Chondrocyte (in vitro differentiated cells): ENCODE measurements around the gene RAB31. TPM values are rescaled to one million over a fixed set of nuclear protein-coding genes. Genes with fewer than 3 reads are reported as not detected.

Source experiments
- DNase-seq: peaks from one replicate; pipeline ENCODE4 v3.0.0; 2021; ENCODE audit warnings: mixed read lengths, low spot score
- H3K27ac Mint-ChIP-seq: one replicate; pipeline ENCODE4 v1.8.0; 2021; ENCODE audit warnings: mild to moderate bottlenecking, moderate library complexity, mixed read lengths; ENCODE audit not compliant: unreplicated experiment
- H3K27me3 Mint-ChIP-seq: 2 replicates; pipeline ENCODE4 v1.8.0; 2021; ENCODE audit warnings: low read depth, mixed read lengths
- H3K36me3 Mint-ChIP-seq: 2 replicates; pipeline ENCODE4 v1.8.0; 2021; ENCODE audit warnings: low read depth, mixed read lengths
- H3K4me1 Mint-ChIP-seq: 2 replicates; pipeline ENCODE4 v1.8.0; 2021; ENCODE audit warnings: low read depth, mild to moderate bottlenecking, mixed read lengths
- H3K4me3 Mint-ChIP-seq: one replicate; pipeline ENCODE4 v1.8.0; 2021; ENCODE audit warnings: mild to moderate bottlenecking, moderate library complexity, mixed read lengths; ENCODE audit not compliant: unreplicated experiment
- H3K9me3 Mint-ChIP-seq: 2 replicates; pipeline ENCODE4 v1.8.0; 2021; ENCODE audit warnings: low read depth, mixed read lengths
- CTCF ChIP-seq: fragments of 200-600 bp; sonication (generic); IDR thresholded peaks from 2 replicates; pipeline ENCODE4 v1.5.0; 2021; ENCODE audit warnings: antibody characterized with exemption, mild to moderate bottlenecking, moderate library complexity
- total RNA-seq: library from RNA; stranded (reverse); gene quantifications from 3 replicates; pipeline ENCODE4 v1.2.1, GENCODE V29; 2021

The RAB31 gene
- total RNA-seq, 1 donor from 2014 or later = 87.7 TPM

- no peak overlapping the region for H3K4me3 Mint-ChIP-seq
- no peak for DNase-seq
- H3K9me3 Mint-ChIP-seq = no peaks in the 10 kb centered on the region
- peaks cover 21% of the 10 kb centered on the region for H3K4me1 Mint-ChIP-seq
- TF ChIP-seq CTCF = no peak
- H3K27ac Mint-ChIP-seq = peak overlapping the region; percentile 88
- H3K27me3 Mint-ChIP-seq = no peaks in the 10 kb centered on the region
- peaks cover 10% of the 10 kb centered on the region for H3K36me3 Mint-ChIP-seq
Measured at GRCh38 chr18:9730786-9731185, 22.7 kb downstream of the RAB31 start.

- no peaks in the 10 kb centered on the region for H3K27me3 Mint-ChIP-seq
- peaks cover 19% of the 10 kb centered on the region for H3K4me1 Mint-ChIP-seq
- peaks cover 10% of the 10 kb centered on the region for H3K36me3 Mint-ChIP-seq
- no peak overlapping the region for H3K4me3 Mint-ChIP-seq
- H3K9me3 Mint-ChIP-seq = no peaks in the 10 kb centered on the region
- no peak for DNase-seq
- no peak for TF ChIP-seq CTCF
- H3K27ac Mint-ChIP-seq = peak overlapping the region; percentile 88
Measured at GRCh38 chr18:9731380-9731779, 23.3 kb downstream of the RAB31 start.

- Mint-ChIP-seq H3K36me3 (peaks cover 10% of the 10 kb centered on the region), H3K4me1 (peaks cover 22% of the 10 kb centered on the region), H3K9me3 (no peaks in the 10 kb centered on the region), H3K27ac (no peak overlapping the region), H3K27me3 (no peaks in the 10 kb centered on the region), H3K4me3 (no peak overlapping the region)
- DNase-seq = no peak
- TF ChIP-seq CTCF = no peak
Measured at GRCh38 chr18:9732031-9732430, 23.9 kb downstream of the RAB31 start.

- Mint-ChIP-seq H3K4me1 (peaks cover 29% of the 10 kb centered on the region), H3K9me3 (no peaks in the 10 kb centered on the region), H3K4me3 (no peak overlapping the region), H3K27me3 (no peaks in the 10 kb centered on the region), H3K36me3 (peaks cover 10% of the 10 kb centered on the region), H3K27ac (no peak overlapping the region)
- DNase-seq = no peak
- no peak for TF ChIP-seq CTCF
Measured at GRCh38 chr18:9734189-9734588, 26.1 kb downstream of the RAB31 start.

- no peak overlapping the region for H3K4me3 Mint-ChIP-seq
- DNase-seq = no peak
- peaks cover 10% of the 10 kb centered on the region for H3K36me3 Mint-ChIP-seq
- TF ChIP-seq CTCF = no peak
- H3K9me3 Mint-ChIP-seq = no peaks in the 10 kb centered on the region
- H3K27ac Mint-ChIP-seq = no peak overlapping the region
- no peaks in the 10 kb centered on the region for H3K27me3 Mint-ChIP-seq
- peaks cover 36% of the 10 kb centered on the region for H3K4me1 Mint-ChIP-seq
Measured at GRCh38 chr18:9735238-9735637, 27.1 kb downstream of the RAB31 start.
